H1 (cell line): Measurements from ENCODE around the gene MMS22L. TPM values are rescaled to one million over a fixed set of nuclear protein-coding genes. Genes with fewer than 3 reads are reported as not detected.

Experiments used
- CHD2 ChIP-seq: IDR thresholded peaks from 2 replicates; pipeline ENCODE4 v1.6.1; 2012; ENCODE audit warnings: low read length, improper control_type of control experiment
- GTF2F1 ChIP-seq: IDR thresholded peaks from 2 replicates; pipeline ENCODE4 v1.6.1; 2012; ENCODE audit warnings: low read depth, low read length, improper control_type of control experiment, borderline replicate concordance
- HDAC6 ChIP-seq: IDR thresholded peaks from one replicate; pipeline ENCODE4 v1.7.1; 2012; ENCODE audit warnings: low read depth, mild to moderate bottlenecking, inconsistent platforms, low read length, moderate library complexity
- MAFK ChIP-seq: IDR thresholded peaks from 2 replicates; pipeline ENCODE4 v1.6.1; 2012; ENCODE audit warnings: low read depth, mild to moderate bottlenecking, improper control_type of control experiment, low read length
- polyA plus RNA-seq, 7 experiments: library from polyadenylated mRNA; depleted of rRNA in 3 of 7; stranded (reverse) in 5 of 7; unstranded in 2 of 7; fragments of >200 nt in 5 of 7; fragments of 200-250 nt in 2 of 7; gene quantifications; 1 replicate in 5 of 7; 2 replicates in 1 of 7; 4 replicates in 1 of 7; pipeline versions ENCODE4 v1.2.1 to v1.2.3, GENCODE V29; 2011 to 2013; ENCODE audit warnings: missing spikeins in 2 of 7, mixed read lengths in 2 of 7
- total RNA-seq: library from RNA; stranded (reverse); fragmentation: NEBNext Ultra II Directional; extraction: Animal tissue kit (Norgen Biotek cat#: 25700); gene quantifications from 2 replicates; pipeline ENCODE4 v1.2.1, GENCODE V29; 2021
- TF ChIP-seq, protein P1 (sequence below): IDR thresholded peaks from 2 replicates; pipeline ENCODE4 v1.6.1; 2012; ENCODE audit warnings: low read length, inconsistent platforms
- TF ChIP-seq, protein P2 (sequence below): fragments of 300-600 bp; sonication (generic); IDR thresholded peaks from 2 replicates; pipeline ENCODE4 v1.7.1; 2012; ENCODE audit warnings: low read length, moderate library complexity, mild to moderate bottlenecking, inconsistent platforms; ENCODE audit not compliant: insufficient replicate concordance

The MMS22L gene
- total and polyA plus RNA-seq, 2 of the 8 experiments (the other 6 are each of a cell fraction or from before 2014, with no cell fraction given), result 11.1 to 32.6 TPM

DNA sequence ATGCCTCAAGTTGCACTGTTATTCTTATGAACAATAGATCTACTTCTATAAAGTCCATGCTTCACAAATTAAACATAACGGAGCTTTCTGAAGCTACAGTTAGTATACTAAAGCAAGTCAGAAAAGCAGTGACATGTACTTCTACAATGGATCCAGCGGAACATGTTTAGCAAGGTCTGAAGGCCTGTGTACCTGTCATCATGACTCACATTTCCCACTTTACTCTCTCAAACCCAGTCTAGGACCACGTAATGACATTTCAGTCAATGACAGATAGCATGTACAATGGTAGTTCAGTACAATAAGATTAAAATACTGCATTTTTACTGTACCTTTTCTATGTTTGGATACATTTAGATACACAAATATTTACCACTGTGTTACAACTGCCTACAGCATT, 132.1 kb downstream of the MMS22L start (continued):
- TF ChIP-seq, protein P1, sequence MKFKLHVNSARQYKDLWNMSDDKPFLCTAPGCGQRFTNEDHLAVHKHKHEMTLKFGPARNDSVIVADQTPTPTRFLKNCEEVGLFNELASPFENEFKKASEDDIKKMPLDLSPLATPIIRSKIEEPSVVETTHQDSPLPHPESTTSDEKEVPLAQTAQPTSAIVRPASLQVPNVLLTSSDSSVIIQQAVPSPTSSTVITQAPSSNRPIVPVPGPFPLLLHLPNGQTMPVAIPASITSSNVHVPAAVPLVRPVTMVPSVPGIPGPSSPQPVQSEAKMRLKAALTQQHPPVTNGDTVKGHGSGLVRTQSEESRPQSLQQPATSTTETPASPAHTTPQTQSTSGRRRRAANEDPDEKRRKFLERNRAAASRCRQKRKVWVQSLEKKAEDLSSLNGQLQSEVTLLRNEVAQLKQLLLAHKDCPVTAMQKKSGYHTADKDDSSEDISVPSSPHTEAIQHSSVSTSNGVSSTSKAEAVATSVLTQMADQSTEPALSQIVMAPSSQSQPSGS, result no peak
- TF ChIP-seq CHD2, result no peak
- TF ChIP-seq, protein P2, sequence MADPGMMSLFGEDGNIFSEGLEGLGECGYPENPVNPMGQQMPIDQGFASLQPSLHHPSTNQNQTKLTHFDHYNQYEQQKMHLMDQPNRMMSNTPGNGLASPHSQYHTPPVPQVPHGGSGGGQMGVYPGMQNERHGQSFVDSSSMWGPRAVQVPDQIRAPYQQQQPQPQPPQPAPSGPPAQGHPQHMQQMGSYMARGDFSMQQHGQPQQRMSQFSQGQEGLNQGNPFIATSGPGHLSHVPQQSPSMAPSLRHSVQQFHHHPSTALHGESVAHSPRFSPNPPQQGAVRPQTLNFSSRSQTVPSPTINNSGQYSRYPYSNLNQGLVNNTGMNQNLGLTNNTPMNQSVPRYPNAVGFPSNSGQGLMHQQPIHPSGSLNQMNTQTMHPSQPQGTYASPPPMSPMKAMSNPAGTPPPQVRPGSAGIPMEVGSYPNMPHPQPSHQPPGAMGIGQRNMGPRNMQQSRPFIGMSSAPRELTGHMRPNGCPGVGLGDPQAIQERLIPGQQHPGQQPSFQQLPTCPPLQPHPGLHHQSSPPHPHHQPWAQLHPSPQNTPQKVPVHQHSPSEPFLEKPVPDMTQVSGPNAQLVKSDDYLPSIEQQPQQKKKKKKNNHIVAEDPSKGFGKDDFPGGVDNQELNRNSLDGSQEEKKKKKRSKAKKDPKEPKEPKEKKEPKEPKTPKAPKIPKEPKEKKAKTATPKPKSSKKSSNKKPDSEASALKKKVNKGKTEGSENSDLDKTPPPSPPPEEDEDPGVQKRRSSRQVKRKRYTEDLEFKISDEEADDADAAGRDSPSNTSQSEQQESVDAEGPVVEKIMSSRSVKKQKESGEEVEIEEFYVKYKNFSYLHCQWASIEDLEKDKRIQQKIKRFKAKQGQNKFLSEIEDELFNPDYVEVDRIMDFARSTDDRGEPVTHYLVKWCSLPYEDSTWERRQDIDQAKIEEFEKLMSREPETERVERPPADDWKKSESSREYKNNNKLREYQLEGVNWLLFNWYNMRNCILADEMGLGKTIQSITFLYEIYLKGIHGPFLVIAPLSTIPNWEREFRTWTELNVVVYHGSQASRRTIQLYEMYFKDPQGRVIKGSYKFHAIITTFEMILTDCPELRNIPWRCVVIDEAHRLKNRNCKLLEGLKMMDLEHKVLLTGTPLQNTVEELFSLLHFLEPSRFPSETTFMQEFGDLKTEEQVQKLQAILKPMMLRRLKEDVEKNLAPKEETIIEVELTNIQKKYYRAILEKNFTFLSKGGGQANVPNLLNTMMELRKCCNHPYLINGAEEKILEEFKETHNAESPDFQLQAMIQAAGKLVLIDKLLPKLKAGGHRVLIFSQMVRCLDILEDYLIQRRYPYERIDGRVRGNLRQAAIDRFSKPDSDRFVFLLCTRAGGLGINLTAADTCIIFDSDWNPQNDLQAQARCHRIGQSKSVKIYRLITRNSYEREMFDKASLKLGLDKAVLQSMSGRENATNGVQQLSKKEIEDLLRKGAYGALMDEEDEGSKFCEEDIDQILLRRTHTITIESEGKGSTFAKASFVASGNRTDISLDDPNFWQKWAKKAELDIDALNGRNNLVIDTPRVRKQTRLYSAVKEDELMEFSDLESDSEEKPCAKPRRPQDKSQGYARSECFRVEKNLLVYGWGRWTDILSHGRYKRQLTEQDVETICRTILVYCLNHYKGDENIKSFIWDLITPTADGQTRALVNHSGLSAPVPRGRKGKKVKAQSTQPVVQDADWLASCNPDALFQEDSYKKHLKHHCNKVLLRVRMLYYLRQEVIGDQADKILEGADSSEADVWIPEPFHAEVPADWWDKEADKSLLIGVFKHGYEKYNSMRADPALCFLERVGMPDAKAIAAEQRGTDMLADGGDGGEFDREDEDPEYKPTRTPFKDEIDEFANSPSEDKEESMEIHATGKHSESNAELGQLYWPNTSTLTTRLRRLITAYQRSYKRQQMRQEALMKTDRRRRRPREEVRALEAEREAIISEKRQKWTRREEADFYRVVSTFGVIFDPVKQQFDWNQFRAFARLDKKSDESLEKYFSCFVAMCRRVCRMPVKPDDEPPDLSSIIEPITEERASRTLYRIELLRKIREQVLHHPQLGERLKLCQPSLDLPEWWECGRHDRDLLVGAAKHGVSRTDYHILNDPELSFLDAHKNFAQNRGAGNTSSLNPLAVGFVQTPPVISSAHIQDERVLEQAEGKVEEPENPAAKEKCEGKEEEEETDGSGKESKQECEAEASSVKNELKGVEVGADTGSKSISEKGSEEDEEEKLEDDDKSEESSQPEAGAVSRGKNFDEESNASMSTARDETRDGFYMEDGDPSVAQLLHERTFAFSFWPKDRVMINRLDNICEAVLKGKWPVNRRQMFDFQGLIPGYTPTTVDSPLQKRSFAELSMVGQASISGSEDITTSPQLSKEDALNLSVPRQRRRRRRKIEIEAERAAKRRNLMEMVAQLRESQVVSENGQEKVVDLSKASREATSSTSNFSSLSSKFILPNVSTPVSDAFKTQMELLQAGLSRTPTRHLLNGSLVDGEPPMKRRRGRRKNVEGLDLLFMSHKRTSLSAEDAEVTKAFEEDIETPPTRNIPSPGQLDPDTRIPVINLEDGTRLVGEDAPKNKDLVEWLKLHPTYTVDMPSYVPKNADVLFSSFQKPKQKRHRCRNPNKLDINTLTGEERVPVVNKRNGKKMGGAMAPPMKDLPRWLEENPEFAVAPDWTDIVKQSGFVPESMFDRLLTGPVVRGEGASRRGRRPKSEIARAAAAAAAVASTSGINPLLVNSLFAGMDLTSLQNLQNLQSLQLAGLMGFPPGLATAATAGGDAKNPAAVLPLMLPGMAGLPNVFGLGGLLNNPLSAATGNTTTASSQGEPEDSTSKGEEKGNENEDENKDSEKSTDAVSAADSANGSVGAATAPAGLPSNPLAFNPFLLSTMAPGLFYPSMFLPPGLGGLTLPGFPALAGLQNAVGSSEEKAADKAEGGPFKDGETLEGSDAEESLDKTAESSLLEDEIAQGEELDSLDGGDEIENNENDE, result no peak
- TF ChIP-seq HDAC6, result no peak
- TF ChIP-seq MAFK, result no peak
- TF ChIP-seq GTF2F1, result no peak
